ENCODE results near the gene CDC42BPG.

Gene CDC42BPG

DNA sequence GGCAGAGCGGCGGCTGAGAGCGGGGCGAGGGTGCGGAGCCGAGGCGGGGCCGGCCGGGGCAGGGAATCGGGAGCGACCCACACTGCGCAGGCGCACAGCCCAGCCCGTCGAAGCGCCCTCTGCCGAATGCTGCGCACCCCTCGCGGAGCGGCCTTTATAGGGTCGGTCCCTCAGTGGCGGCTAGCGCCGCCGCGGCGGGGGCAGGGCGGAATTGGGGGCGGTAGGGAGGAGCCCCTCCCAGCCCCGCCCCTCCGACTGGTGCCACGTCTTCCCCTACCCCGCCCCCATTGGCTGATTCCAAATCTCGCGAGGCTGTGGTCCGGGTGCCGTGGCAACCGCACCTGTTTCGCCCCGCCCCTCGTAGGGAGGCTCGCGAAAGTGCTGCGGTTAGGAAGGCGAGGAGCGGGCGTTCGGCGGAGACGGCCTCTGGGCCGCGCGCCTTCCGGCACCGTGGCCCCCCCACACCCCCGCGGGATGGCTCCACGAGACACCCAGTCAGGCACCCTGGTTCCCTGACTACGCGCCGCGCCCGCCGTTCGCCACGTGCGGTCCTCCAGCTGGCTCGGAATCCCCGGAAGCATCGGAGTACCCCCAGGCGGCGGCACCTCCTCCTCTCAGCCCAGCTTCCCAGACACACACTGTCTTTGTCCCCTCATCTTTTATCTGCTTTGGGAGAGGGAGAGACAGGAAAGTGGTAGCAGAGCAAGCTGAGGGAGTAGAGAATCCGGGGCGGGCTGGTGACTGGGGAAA lies 34.2 kb upstream of the CDC42BPG start, which contains the start of gene EHD1:
EHD1 (minus strand) TSS at position 128 of the 750 bp plus-strand sequence. CDS start 157 bp downstream, outside the sequence.
- TF ChIP-seq, protein P1, sequence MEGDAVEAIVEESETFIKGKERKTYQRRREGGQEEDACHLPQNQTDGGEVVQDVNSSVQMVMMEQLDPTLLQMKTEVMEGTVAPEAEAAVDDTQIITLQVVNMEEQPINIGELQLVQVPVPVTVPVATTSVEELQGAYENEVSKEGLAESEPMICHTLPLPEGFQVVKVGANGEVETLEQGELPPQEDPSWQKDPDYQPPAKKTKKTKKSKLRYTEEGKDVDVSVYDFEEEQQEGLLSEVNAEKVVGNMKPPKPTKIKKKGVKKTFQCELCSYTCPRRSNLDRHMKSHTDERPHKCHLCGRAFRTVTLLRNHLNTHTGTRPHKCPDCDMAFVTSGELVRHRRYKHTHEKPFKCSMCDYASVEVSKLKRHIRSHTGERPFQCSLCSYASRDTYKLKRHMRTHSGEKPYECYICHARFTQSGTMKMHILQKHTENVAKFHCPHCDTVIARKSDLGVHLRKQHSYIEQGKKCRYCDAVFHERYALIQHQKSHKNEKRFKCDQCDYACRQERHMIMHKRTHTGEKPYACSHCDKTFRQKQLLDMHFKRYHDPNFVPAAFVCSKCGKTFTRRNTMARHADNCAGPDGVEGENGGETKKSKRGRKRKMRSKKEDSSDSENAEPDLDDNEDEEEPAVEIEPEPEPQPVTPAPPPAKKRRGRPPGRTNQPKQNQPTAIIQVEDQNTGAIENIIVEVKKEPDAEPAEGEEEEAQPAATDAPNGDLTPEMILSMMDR (conservative IDR thresholded peaks at IDR 0.05; ENCODE audit: control insufficient read depth, insufficient read depth, low read depth, low read length), result no peak
- H3K4me3 ChIP-seq (ENCODE audit: control insufficient read depth, low read depth, low read length), result peak within 1 kb of the TSS; percentile 95
- DNase-seq (ENCODE audit: low read depth), result peak; percentile 94

DNA sequence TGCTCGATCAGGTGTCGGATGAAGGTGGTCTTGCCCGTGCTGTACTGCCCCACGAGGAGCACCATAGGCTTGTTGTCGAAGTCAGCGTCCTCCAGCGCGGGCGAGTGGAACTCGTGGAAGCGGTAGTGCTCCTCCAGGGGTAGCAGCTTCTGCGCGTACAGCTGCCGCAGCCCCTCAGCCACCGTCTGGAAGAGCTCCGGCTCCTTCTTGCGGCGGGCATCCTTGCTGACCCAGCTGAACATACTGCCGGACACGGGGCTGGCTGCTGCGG lies 33.7 kb upstream of the CDC42BPG start:
- TF ChIP-seq, protein P1 (conservative IDR thresholded peaks at IDR 0.05; ENCODE audit: control insufficient read depth, insufficient read depth, low read depth, low read length), result no peak
- DNase-seq (ENCODE audit: low read depth), result no peak
- peak overlapping the region; percentile 95 for H3K4me3 ChIP-seq (ENCODE audit: control insufficient read depth, low read depth, low read length)

DNA sequence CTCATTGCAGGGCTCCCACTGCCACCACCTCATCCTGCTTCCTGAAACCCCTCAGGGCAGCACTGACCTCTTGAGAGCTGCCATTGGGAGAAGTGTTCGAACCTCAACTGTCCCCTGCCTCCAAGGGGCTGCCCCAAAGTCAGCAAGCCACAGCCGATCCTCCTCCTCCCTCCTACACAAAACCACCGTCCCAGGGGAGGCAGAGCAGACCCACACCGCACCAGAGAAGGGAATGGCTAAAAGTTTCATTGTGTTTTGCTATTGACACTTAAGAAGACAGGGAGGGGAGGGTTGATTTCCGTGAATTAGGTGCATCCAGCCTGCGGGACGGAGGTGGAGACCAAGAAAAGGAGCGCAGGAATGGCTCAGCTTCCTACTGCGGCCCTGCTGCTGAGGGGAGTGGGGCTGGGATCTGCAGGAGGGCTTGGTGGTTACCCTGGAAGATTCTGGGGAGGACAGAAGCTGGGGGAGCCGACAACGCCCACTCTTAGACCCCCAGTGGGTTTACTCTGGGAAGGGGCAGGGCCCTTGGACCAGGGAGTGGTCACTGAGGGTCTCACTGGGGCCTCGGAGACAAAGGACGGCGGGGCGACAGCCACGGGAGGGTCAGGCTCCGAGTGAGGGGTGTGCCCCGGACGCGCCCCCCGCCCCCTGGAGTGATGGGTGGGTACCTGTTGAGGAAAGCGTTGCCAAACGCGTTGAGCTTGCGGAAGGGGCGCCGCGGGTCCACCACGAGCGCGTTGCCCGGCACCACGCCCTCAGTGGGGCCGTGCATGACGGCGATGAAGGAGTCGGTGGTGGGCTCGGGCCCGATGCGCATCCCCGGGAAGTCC lies 33.2 kb upstream of the CDC42BPG start:
- no peak for DNase-seq (ENCODE audit: low read depth)
- H3K4me3 ChIP-seq (ENCODE audit: control insufficient read depth, low read depth, low read length), result peak overlapping the region; percentile 95
- TF ChIP-seq, protein P1 (conservative IDR thresholded peaks at IDR 0.05; ENCODE audit: control insufficient read depth, insufficient read depth, low read depth, low read length), result no peak

DNA sequence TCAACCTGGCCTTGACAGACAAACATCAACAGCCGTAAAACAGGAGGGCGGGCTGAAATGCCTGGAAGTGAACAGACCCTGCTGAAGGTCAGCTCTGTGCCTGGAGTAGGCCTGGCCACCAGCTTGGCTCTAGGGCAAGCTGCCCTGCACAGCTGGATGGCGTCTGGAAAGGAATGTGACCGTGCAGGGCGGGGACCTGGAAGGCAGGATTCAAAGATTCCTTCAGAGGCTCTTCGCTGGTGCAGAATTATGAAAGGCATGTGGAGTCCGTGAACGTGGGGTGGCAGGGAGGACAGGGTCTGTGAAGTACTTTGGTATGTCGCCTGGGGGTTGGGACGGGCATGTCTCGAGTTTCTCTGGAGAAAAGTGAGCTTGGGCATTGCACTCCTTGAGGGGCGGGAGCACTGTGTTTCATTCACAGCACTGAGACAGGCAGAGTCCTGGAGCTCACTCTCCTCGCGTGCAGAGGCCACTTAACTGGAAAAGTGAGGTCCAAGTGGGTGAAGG lies 32.4 kb upstream of the CDC42BPG start:
- peak overlapping the region; percentile 95 for H3K4me3 ChIP-seq (ENCODE audit: control insufficient read depth, low read depth, low read length)
- TF ChIP-seq, protein P1 (conservative IDR thresholded peaks at IDR 0.05; ENCODE audit: control insufficient read depth, insufficient read depth, low read depth, low read length), result no peak
- no peak for DNase-seq (ENCODE audit: low read depth)

DNA sequence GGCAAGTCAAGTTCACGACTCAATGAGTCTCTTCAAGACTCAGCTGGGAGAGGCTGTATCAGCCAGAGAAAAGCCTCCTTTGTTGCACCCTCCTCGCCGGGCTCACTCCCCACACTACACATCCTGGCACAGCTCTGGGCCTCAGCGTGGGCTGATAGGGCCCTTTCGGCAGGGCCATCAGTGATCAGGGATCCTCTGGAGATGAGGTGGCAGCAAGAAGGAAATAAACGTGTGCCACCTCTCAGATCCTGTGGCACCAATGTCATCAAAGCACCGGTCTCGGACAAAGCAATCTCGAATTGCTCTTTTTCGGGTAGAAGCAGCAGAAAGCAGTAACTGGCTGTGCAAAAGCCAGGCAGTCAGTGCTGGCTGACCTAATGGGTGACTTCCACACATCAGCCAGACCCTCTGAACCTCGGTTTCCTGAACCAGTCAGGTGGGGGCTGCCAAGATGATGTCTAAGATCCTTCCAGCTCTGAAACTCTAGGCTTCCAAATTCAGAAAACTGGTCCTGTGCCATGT lies 31.8 kb upstream of the CDC42BPG start:
- H3K4me3 ChIP-seq (ENCODE audit: control insufficient read depth, low read depth, low read length), result peak overlapping the region; percentile 95
- TF ChIP-seq, protein P1 (conservative IDR thresholded peaks at IDR 0.05; ENCODE audit: control insufficient read depth, insufficient read depth, low read depth, low read length), result no peak
- DNase-seq (ENCODE audit: low read depth), result no peak

DNA sequence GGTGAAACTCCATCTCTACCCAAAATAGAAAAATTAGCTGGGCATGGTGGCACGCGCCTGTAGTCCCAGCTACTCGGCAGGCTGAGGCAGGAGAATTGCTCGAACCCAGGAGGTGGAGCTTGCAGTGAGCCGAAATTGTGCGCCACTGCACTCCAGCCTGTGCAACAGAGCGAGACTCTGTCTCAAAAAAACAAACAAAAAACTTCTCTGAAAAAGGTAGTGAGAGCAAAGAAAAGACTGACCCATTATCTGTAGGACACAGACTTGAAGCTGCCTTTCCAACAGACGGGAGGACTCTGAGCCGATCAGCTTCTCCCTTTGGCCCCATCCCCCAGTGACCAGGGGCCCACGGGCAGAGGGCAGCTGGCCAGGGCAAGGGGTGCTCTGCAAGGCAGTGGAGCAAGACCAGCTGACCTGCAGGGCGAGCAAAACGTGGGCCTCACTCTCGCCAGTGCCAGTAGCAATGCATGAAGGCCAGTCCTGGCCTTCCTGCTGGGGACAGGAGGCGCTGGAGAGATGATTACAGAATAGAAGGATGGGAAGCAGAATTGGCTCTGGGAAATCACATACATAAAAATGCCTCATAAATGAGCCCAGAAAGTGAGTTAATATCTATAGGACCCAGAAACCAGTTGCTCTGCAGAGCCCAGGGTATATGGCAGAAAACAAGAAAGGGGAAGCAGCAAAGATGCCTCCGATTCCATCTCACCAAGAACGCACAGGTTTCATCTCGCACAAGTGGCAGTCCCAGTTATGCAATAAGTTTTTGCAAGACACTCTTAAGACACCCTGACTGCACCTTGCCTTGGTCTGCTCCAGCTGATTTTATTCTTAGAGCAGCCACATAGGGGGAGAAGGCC lies 31.1 kb upstream of the CDC42BPG start:
- TF ChIP-seq, protein P1 (conservative IDR thresholded peaks at IDR 0.05; ENCODE audit: control insufficient read depth, insufficient read depth, low read depth, low read length), result peak; percentile 7
- H3K4me3 ChIP-seq (ENCODE audit: control insufficient read depth, low read depth, low read length), result peak overlapping the region; percentile 95
- no peak for DNase-seq (ENCODE audit: low read depth)
